Neural cell (in vitro differentiated cells): ENCODE results near the gene NRP1. TPM values are rescaled to one million over a fixed set of nuclear protein-coding genes. Genes with fewer than 3 reads are reported as not detected.

ENCODE experiments used
- H2AFZ ChIP-seq: fragments of 200-600, 300-800 bp; sonication (generic), shearing (Covaris generic); 2 replicates; pipeline ENCODE4 v1.6.0; 2014; ENCODE audit warnings: low read depth, mild to moderate bottlenecking, antibody characterized with exemption, low read length, moderate library complexity
- H3F3A ChIP-seq: fragments of 200-600 bp; shearing (Covaris generic); 2 replicates; pipeline ENCODE4 v1.6.1; 2016; ENCODE audit warnings: mild to moderate bottlenecking, moderate library complexity, mixed read lengths, antibody characterized with exemption, low read length; ENCODE audit not compliant: insufficient read depth, poor library complexity, severe bottlenecking
- H3K27ac ChIP-seq: fragments of 200-600, 300-800 bp; sonication (generic), shearing (Covaris generic); 2 replicates; pipeline ENCODE4 v1.5.1; 2014; ENCODE audit warnings: mild to moderate bottlenecking, low read length, moderate library complexity
- H3K27me3 ChIP-seq: fragments of 300-800, 200-600 bp; sonication (generic), shearing (Covaris generic); 2 replicates; pipeline ENCODE4 v1.6.0; 2014; ENCODE audit warnings: mild to moderate bottlenecking, low read depth, low read length, moderate library complexity; ENCODE audit not compliant: insufficient read depth
- H3K36me3 ChIP-seq: fragments of 300-800, 200-600 bp; sonication (generic), shearing (Covaris generic); 2 replicates; pipeline ENCODE4 v1.5.1; 2014; ENCODE audit warnings: mild to moderate bottlenecking, antibody characterized with exemption, low read length, moderate library complexity; ENCODE audit not compliant: insufficient read depth
- H3K4me2 ChIP-seq: fragments of 300-800, 200-600 bp; sonication (generic), shearing (Covaris generic); 2 replicates; pipeline ENCODE4 v1.6.0; 2014; ENCODE audit warnings: mild to moderate bottlenecking, low read length
- H3K4me3 ChIP-seq: fragments of 300-800, 200-600 bp; sonication (generic), shearing (Covaris generic); 2 replicates; pipeline ENCODE4 v1.5.1; 2014; ENCODE audit warnings: mild to moderate bottlenecking, low read length, moderate library complexity
- H3K79me2 ChIP-seq: fragments of 200-600 bp; shearing (Covaris generic); replicated peaks from 2 replicates; pipeline ENCODE4 v1.6.0; 2014; ENCODE audit warnings: mild to moderate bottlenecking, low read length, moderate library complexity; ENCODE audit not compliant: insufficient read depth
- H3K9ac ChIP-seq: fragments of 300-800, 200-600 bp; sonication (generic), shearing (Covaris generic); 2 replicates; pipeline ENCODE4 v1.6.1; 2016; ENCODE audit warnings: mild to moderate bottlenecking, low read length, mixed read lengths
- H3K9me2 ChIP-seq: fragments of 200-600 bp; shearing (Covaris generic); 2 replicates; pipeline ENCODE4 v1.6.1; 2016; ENCODE audit warnings: mild to moderate bottlenecking, low read length, mixed read lengths; ENCODE audit not compliant: insufficient read depth
- H3K9me3 ChIP-seq: fragments of 200-600, 300-800 bp; sonication (generic), shearing (Covaris generic); 2 replicates; pipeline ENCODE4 v1.6.1; 2016; ENCODE audit warnings: mild to moderate bottlenecking, mixed run types, low read length, moderate library complexity, mixed read lengths
- H4K20me1 ChIP-seq: fragments of 200-600 bp; shearing (Covaris generic); 2 replicates; pipeline ENCODE4 v1.6.1; 2016; ENCODE audit warnings: mild to moderate bottlenecking, mixed run types; ENCODE audit not compliant: insufficient read depth
- CTCF ChIP-seq: fragments of 450-650 bp; IDR thresholded peaks from 2 replicates; pipeline ENCODE4 v1.5.1; 2014; ENCODE audit warnings: antibody characterized with exemption, mild to moderate bottlenecking, moderate library complexity; ENCODE audit not compliant: poor library complexity, severe bottlenecking
- EP300 ChIP-seq: fragments of 450-650 bp; conservative IDR thresholded peaks from 2 replicates; pipeline ENCODE4 v1.6.1; 2014; ENCODE audit warnings: antibody characterized with exemption, mild to moderate bottlenecking, moderate library complexity; ENCODE audit not compliant: poor library complexity, severe bottlenecking
- EZH2 ChIP-seq: fragments of 200-600, 300-800 bp; shearing (Covaris generic), sonication (generic); IDR thresholded peaks from 2 replicates; pipeline ENCODE4 v1.6.1; 2014; ENCODE audit warnings: antibody characterized with exemption, low read length, borderline replicate concordance, mild to moderate bottlenecking; ENCODE audit not compliant: insufficient read depth, poor library complexity, severe bottlenecking
- MXI1 ChIP-seq: fragments of 450-650 bp; conservative IDR thresholded peaks from 2 replicates; pipeline ENCODE4 v1.6.1; 2014; ENCODE audit warnings: antibody characterized with exemption, mild to moderate bottlenecking; ENCODE audit not compliant: poor library complexity, severe bottlenecking
- POLR2AphosphoS5 ChIP-seq: IDR thresholded peaks from 2 replicates; pipeline ENCODE4 v1.6.1; 2012
- RAD21 ChIP-seq: fragments of 450-650 bp; conservative IDR thresholded peaks from 2 replicates; pipeline ENCODE4 v1.6.1; 2014; ENCODE audit warnings: antibody characterized with exemption, mild to moderate bottlenecking, moderate library complexity
- SMC3 ChIP-seq: fragments of 450-650 bp; conservative IDR thresholded peaks from 2 replicates; pipeline ENCODE4 v1.6.1; 2014; ENCODE audit warnings: antibody characterized with exemption, mild to moderate bottlenecking, moderate library complexity; ENCODE audit not compliant: poor library complexity
- TAF1 ChIP-seq: IDR thresholded peaks from 2 replicates; pipeline ENCODE4 v1.6.1; 2012; ENCODE audit warnings: low read depth
- polyA plus RNA-seq: library from polyadenylated mRNA; depleted of rRNA; stranded (reverse); fragments of >200 nt; gene quantifications from 2 replicates; pipeline ENCODE4 v1.2.3, GENCODE V29; 2014
- TF ChIP-seq, protein P1 (sequence below): IDR thresholded peaks from 2 replicates; pipeline ENCODE4 v1.6.1; 2012; ENCODE audit warnings: borderline replicate concordance

NRP1 gene
- polyA plus RNA-seq, 1 donor from 2014 or later: 23.2 TPM

DNA sequence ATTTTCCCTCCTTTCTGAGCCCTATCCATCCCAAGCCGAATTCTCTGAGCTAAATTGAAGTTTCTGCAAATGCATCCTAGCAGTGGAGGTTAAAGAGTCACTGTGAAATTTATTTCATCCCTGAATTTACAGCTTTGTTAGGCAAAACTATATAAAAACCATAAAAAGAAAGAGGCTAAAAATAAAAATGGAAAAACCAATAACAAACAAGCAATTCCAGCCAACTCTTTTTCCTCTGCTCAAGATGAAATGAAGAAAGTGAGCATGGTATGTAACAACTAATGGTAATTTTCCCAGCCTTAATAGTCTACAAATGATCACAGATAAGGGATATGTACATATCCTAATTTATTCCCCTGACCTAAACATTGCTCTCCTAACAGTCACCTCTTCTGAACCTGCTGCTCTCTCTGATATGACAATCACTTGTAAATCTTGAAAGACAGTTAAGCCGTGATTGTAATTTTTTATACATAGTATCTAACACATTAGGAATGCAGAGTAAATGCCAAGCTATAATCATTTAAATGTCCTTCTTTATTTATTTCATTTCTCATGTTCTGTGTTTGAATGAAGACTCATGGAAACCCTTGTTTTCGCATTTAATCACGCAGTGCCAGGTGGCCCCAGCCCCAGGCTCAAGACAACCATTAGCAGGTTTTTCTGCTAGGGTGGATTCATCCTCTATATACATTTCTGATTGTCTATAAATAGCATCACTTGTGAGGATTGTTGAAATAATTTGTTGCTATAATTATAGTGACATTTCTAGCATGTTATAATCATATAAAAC is 48.6 kb upstream of the NRP1 start:
- H3K27me3 ChIP-seq: no peaks in the 10 kb centered on the region
- no peaks in the 10 kb centered on the region for H3K79me2 ChIP-seq
- TF ChIP-seq EZH2 (no peak), SMC3 (no peak)
- TF ChIP-seq, protein P1, sequence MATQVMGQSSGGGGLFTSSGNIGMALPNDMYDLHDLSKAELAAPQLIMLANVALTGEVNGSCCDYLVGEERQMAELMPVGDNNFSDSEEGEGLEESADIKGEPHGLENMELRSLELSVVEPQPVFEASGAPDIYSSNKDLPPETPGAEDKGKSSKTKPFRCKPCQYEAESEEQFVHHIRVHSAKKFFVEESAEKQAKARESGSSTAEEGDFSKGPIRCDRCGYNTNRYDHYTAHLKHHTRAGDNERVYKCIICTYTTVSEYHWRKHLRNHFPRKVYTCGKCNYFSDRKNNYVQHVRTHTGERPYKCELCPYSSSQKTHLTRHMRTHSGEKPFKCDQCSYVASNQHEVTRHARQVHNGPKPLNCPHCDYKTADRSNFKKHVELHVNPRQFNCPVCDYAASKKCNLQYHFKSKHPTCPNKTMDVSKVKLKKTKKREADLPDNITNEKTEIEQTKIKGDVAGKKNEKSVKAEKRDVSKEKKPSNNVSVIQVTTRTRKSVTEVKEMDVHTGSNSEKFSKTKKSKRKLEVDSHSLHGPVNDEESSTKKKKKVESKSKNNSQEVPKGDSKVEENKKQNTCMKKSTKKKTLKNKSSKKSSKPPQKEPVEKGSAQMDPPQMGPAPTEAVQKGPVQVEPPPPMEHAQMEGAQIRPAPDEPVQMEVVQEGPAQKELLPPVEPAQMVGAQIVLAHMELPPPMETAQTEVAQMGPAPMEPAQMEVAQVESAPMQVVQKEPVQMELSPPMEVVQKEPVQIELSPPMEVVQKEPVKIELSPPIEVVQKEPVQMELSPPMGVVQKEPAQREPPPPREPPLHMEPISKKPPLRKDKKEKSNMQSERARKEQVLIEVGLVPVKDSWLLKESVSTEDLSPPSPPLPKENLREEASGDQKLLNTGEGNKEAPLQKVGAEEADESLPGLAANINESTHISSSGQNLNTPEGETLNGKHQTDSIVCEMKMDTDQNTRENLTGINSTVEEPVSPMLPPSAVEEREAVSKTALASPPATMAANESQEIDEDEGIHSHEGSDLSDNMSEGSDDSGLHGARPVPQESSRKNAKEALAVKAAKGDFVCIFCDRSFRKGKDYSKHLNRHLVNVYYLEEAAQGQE: no peak

DNA sequence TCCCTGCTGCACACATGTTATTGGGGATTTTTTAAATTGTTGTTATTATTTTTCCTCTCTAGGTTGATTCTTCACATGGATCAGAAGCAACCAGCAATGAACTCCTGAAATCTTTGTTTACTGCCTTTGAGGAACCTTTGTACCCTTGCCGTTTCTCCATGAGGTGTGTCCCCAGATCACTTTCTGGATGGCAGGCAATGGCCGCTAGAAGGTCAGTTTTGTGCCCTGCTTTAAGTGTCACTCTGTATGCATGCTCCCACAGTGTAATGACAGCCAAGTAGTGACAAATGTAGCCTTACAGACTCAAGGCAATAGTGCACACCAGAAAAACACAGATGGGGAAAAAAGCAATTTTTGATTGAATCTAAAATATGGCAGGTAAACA is 47.7 kb upstream of the NRP1 start:
- H4K20me1 ChIP-seq: no peaks in the 10 kb centered on the region
- TF ChIP-seq EP300 (no peak), CTCF (no peak), MXI1 (no peak), POLR2AphosphoS5 (no peak), RAD21 (no peak), SMC3 (no peak), EZH2 (no peak), TAF1 (no peak)
- TF ChIP-seq, protein P1: no peak
- no peaks in the 10 kb centered on the region for H3K36me3 ChIP-seq
- peak overlapping the region; percentile 27 for H3K4me2 ChIP-seq
- H3K4me3 ChIP-seq: peak overlapping the region; percentile 30
- no peaks in the 10 kb centered on the region for H3K79me2 ChIP-seq
- peak overlapping the region; percentile 29 for H3K27ac ChIP-seq
- no peak overlapping the region for H2AFZ ChIP-seq
- no peaks in the 10 kb centered on the region for H3F3A ChIP-seq
- peak overlapping the region; percentile 0 for H3K9ac ChIP-seq
- no peaks in the 10 kb centered on the region for H3K9me2 ChIP-seq
- H3K9me3 ChIP-seq: no peaks in the 10 kb centered on the region
- H3K27me3 ChIP-seq: no peaks in the 10 kb centered on the region

More for the DNA sequence above, 48.6 kb upstream of the NRP1 start:
- no peaks in the 10 kb centered on the region for H3K9me2 ChIP-seq
- no peak overlapping the region for H3K9ac ChIP-seq
- no peaks in the 10 kb centered on the region for H3K9me3 ChIP-seq
- no peak overlapping the region for H3K27ac ChIP-seq
- no peaks in the 10 kb centered on the region for H3F3A ChIP-seq
- no peaks in the 10 kb centered on the region for H4K20me1 ChIP-seq
- no peak overlapping the region for H3K4me3 ChIP-seq
- H2AFZ ChIP-seq: no peak overlapping the region
- no peaks in the 10 kb centered on the region for H3K36me3 ChIP-seq
- no peak overlapping the region for H3K4me2 ChIP-seq
